MCF 10A (cell line): ENCODE measurements around the gene ZNF445. TPM values are rescaled to one million over a fixed set of nuclear protein-coding genes. Genes with fewer than 3 reads are reported as not detected.
"Not testable (repeated sequence)": the region's sequence is repeated elsewhere in the genome, so short reads cannot be mapped to it uniquely, and the experiment has no call there.

ENCODE experiments used
- BruUV-seq: library from RNA; stranded (reverse); fragments of 400-500 nt; replicated peaks from 2 replicates; lab custom pipeline; 2021; lab: Mats Ljungman, UMichigan
- CTCF ChIA-PET: fragments of 300-600 bp; sonication (Branson Sonifier 250); formaldehyde crosslinking; extraction: SDS; loops from one replicate; lab custom pipeline; 2021; ENCODE audit warnings: antibody characterized with exemption, inconsistent platforms; lab: Yijun Ruan, JAX
- POLR2A ChIA-PET: fragments of 300-600, 350-650 bp; sonication (Branson Sonifier 250); formaldehyde crosslinking; extraction: SDS; loops from one replicate; lab custom pipeline; 2020; ENCODE audit warnings: antibody characterized with exemption, inconsistent platforms; lab: Yijun Ruan, JAX
- DNase-seq: peaks from one replicate; pipeline ENCODE4 v3.0.0-alpha.2; 2018; ENCODE audit not compliant: unreplicated experiment
- H3K27ac Mint-ChIP-seq: one replicate; pipeline ENCODE4 v1.8.0; 2022; ENCODE audit warnings: mild to moderate bottlenecking, low read depth, mixed read lengths; ENCODE audit not compliant: unreplicated experiment
- H3K27me3 Mint-ChIP-seq: one replicate; pipeline ENCODE4 v1.8.0; 2022; ENCODE audit warnings: mixed read lengths; ENCODE audit not compliant: insufficient read depth, unreplicated experiment
- H3K36me3 Mint-ChIP-seq: one replicate; pipeline ENCODE4 v1.8.0; 2022; ENCODE audit warnings: mild to moderate bottlenecking, moderate library complexity, mixed read lengths; ENCODE audit not compliant: insufficient read depth, unreplicated experiment
- H3K4me1 Mint-ChIP-seq: one replicate; pipeline ENCODE4 v1.8.0; 2022; ENCODE audit warnings: mixed read lengths; ENCODE audit not compliant: insufficient read depth, unreplicated experiment
- H3K4me3 Mint-ChIP-seq: one replicate; pipeline ENCODE4 v1.8.0; 2022; ENCODE audit warnings: mild to moderate bottlenecking, moderate library complexity, mixed read lengths; ENCODE audit not compliant: unreplicated experiment
- H3K9me3 Mint-ChIP-seq: one replicate; pipeline ENCODE4 v1.8.0; 2022; ENCODE audit warnings: mixed read lengths; ENCODE audit not compliant: unreplicated experiment
- CTCF ChIP-seq: fragments of 200-600 bp; IDR thresholded peaks from one replicate; pipeline ENCODE4 v1.8.0; 2022; ENCODE audit warnings: antibody characterized with exemption, mild to moderate bottlenecking; ENCODE audit not compliant: unreplicated experiment
- intact Hi-C: fragments of 100-400 bp; cut with micrococcal nuclease; formaldehyde crosslinking; loops from 2 replicates; pipeline ENCODE4 v1.14.1; 2022
- total RNA-seq: library from RNA; stranded (reverse); gene quantifications from 2 replicates; pipeline ENCODE4 v1.2.3, GENCODE V29; 2022

The ZNF445 gene
- total RNA-seq, 1 experiment from 2014 or later = 11.0 TPM

GRCh38 chr3:44506556-44506955 lies 29.1 kb upstream of the ZNF445 start:
- CTCF ChIA-PET = interaction anchor here (0.6 kb wide), 3 partner anchors 23 to 1943 kb away, joined by 3 read pairs; no protein-coding TSS in a partner anchor
- Mint-ChIP-seq H3K9me3 (peaks cover 22% of the 10 kb centered on the region), H3K27me3 (no peaks in the 10 kb centered on the region), H3K27ac (no peak overlapping the region), H3K36me3 (peaks cover 9% of the 10 kb centered on the region), H3K4me1 (peaks cover 10% of the 10 kb centered on the region), H3K4me3 (no peak overlapping the region)
- DNase-seq = no peak
- POLR2A ChIA-PET = interaction anchor here (0.6 kb wide), 1 partner anchor 914 kb away, joined by 3 read pairs; no protein-coding TSS in a partner anchor
- intact Hi-C loops = no loop called here
- BruUV-seq = no TSS peak
- TF ChIP-seq CTCF = no peak

- no TSS peak for BruUV-seq
- Mint-ChIP-seq H3K4me3 (no peak overlapping the region), H3K36me3 (peaks cover 12% of the 10 kb centered on the region), H3K4me1 (peaks cover 7% of the 10 kb centered on the region), H3K27ac (no peak overlapping the region), H3K27me3 (no peaks in the 10 kb centered on the region), H3K9me3 (peaks cover 41% of the 10 kb centered on the region)
- TF ChIP-seq CTCF = no peak
- ChIA-PET CTCF (interaction anchor here (0.7 kb wide), 1 partner anchor 23 kb away, joined by 3 read pairs; no protein-coding TSS in a partner anchor), POLR2A (no interaction called here)
- DNase-seq = no peak
- intact Hi-C loops = no loop called here
These were observed 27.1 kb upstream of the ZNF445 start for GRCh38 chr3:44504566-44504965.

- intact Hi-C loops, CTCF ChIA-PET, POLR2A ChIA-PET, DNase-seq, H3K27ac Mint-ChIP-seq, BruUV-seq, H3K4me1 Mint-ChIP-seq, H3K27me3 Mint-ChIP-seq, H3K4me3 Mint-ChIP-seq: not testable (repeated sequence)
- Mint-ChIP-seq H3K9me3 (peaks cover 51% of the 10 kb centered on the region), H3K36me3 (peaks cover 18% of the 10 kb centered on the region)
These were observed 25.7 kb upstream of the ZNF445 start for GRCh38 chr3:44503178-44503577.

- no peak overlapping the region for H3K27ac Mint-ChIP-seq
- peaks cover 26% of the 10 kb centered on the region for H3K36me3 Mint-ChIP-seq
- no peaks in the 10 kb centered on the region for H3K27me3 Mint-ChIP-seq
- H3K4me1 Mint-ChIP-seq = no peaks in the 10 kb centered on the region
- CTCF ChIA-PET = interaction anchor here (0.6 kb wide), 1 partner anchor 10 kb away, joined by 4 read pairs; no protein-coding TSS in a partner anchor
- H3K9me3 Mint-ChIP-seq = peaks cover 52% of the 10 kb centered on the region
- POLR2A ChIA-PET = interaction anchor here (0.6 to 1.4 kb wide), 3 partner anchors 9 to 25 kb away, joined by 3 to 10 read pairs (median 3); no protein-coding TSS in a partner anchor
- no TSS peak for BruUV-seq
- no peak for DNase-seq
- no peak overlapping the region for H3K4me3 Mint-ChIP-seq
- intact Hi-C loops = no loop called here
- no peak for TF ChIP-seq CTCF
These were observed 24.5 kb upstream of the ZNF445 start for GRCh38 chr3:44501971-44502370.

GRCh38 chr3:44499899-44500168 lies 22.4 kb upstream of the ZNF445 start:
- H3K9me3 Mint-ChIP-seq = peaks cover 52% of the 10 kb centered on the region
- POLR2A ChIA-PET, H3K4me1 Mint-ChIP-seq, BruUV-seq, DNase-seq, CTCF ChIA-PET, intact Hi-C loops, H3K27me3 Mint-ChIP-seq, H3K4me3 Mint-ChIP-seq, H3K27ac Mint-ChIP-seq: not testable (repeated sequence)
- H3K36me3 Mint-ChIP-seq = peaks cover 26% of the 10 kb centered on the region
